GM19351 (cell line): ENCODE results near the gene TIMM8B.
A peak's percentile ranks its signal among the peaks of the same experiment; 100 is the strongest.
"Not testable (repeated sequence)": the region's sequence is repeated elsewhere in the genome, so short reads cannot be mapped to it uniquely, and the experiment has no call there.

Experiments
- ATAC-seq: cut with Tn5 transposase; IDR thresholded peaks from one replicate; pipeline ENCODE4 v1.9.1; 2021; ENCODE audit warnings: mild to moderate bottlenecking, moderate library complexity; ENCODE audit not compliant: unreplicated experiment

The TIMM8B gene

GRCh38 chr11:112086422-112087191 lies at the start of gene TIMM8B, which contains the start of gene SDHD:
Gene TIMM8B, minus strand, starts transcription at chr11:112086756. Its CDS starts 33 bp downstream, at chr11:112086723.
Gene SDHD, plus strand, starts transcription at chr11:112086873. Its CDS starts 35 bp downstream, at chr11:112086908.
- ATAC-seq = peak; percentile 93

- no peak for ATAC-seq
Observed at GRCh38 chr11:112134473-112134872, 47.9 kb upstream of the TIMM8B start.

- no peak for ATAC-seq
Observed at GRCh38 chr11:112132737-112133136, 46.2 kb upstream of the TIMM8B start.

GRCh38 chr11:112129656-112130055 lies 43.1 kb upstream of the TIMM8B start:
- ATAC-seq = no peak

GRCh38 chr11:112128483-112129121 lies 42.0 kb upstream of the TIMM8B start:
- ATAC-seq = no peak

GRCh38 chr11:112127056-112127455 lies 40.5 kb upstream of the TIMM8B start:
- no peak for ATAC-seq

- no peak for ATAC-seq
Observed at GRCh38 chr11:112123129-112123528, 36.6 kb upstream of the TIMM8B start.

GRCh38 chr11:112121981-112122615 lies 35.5 kb upstream of the TIMM8B start:
- ATAC-seq = no peak

- no peak for ATAC-seq
Observed at GRCh38 chr11:112118176-112118575, 31.6 kb upstream of the TIMM8B start.

- no peak for ATAC-seq
Observed at GRCh38 chr11:112115386-112115785, 28.8 kb upstream of the TIMM8B start.

GRCh38 chr11:112114460-112114859 lies 27.9 kb upstream of the TIMM8B start:
- ATAC-seq = no peak

- ATAC-seq = peak; percentile 57
Observed at GRCh38 chr11:112113539-112114457, 27.2 kb upstream of the TIMM8B start.

- no peak for ATAC-seq
Observed at GRCh38 chr11:112106070-112106469, 19.5 kb upstream of the TIMM8B start.

- ATAC-seq = no peak
Observed at GRCh38 chr11:112103446-112103845, 16.9 kb upstream of the TIMM8B start.

- ATAC-seq = no peak
Observed at GRCh38 chr11:112100462-112100861, 13.9 kb upstream of the TIMM8B start.

- ATAC-seq = no peak
Observed at GRCh38 chr11:112097734-112098528, 11.4 kb upstream of the TIMM8B start.

GRCh38 chr11:112096194-112096593 lies 9.6 kb upstream of the TIMM8B start:
- ATAC-seq = no peak

GRCh38 chr11:112095302-112095701 lies 8.7 kb upstream of the TIMM8B start:
- not testable (repeated sequence) for ATAC-seq

- ATAC-seq = no peak
Observed at GRCh38 chr11:112087212-112087611, 656 bp upstream of the TIMM8B start.
